GM18499 (cell line): Measurements from ENCODE around the gene XK.
"Not testable (repeated sequence)": the region's sequence is repeated elsewhere in the genome, so short reads cannot be mapped to it uniquely, and the experiment has no call there.

ENCODE experiments used
- ATAC-seq: cut with Tn5 transposase; IDR thresholded peaks from one replicate; pipeline ENCODE4 v1.9.1; 2021; ENCODE audit warnings: moderate number of reproducible peaks; ENCODE audit not compliant: insufficient read depth, unreplicated experiment

Gene XK, protein sequence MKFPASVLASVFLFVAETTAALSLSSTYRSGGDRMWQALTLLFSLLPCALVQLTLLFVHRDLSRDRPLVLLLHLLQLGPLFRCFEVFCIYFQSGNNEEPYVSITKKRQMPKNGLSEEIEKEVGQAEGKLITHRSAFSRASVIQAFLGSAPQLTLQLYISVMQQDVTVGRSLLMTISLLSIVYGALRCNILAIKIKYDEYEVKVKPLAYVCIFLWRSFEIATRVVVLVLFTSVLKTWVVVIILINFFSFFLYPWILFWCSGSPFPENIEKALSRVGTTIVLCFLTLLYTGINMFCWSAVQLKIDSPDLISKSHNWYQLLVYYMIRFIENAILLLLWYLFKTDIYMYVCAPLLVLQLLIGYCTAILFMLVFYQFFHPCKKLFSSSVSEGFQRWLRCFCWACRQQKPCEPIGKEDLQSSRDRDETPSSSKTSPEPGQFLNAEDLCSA

GRCh38 chrX:37685381-37686359 lies at the start of gene XK:
XK (plus strand) TSS chrX:37685791; CDS start chrX:37685962, 171 bp downstream.
- ATAC-seq: no peak

DNA sequence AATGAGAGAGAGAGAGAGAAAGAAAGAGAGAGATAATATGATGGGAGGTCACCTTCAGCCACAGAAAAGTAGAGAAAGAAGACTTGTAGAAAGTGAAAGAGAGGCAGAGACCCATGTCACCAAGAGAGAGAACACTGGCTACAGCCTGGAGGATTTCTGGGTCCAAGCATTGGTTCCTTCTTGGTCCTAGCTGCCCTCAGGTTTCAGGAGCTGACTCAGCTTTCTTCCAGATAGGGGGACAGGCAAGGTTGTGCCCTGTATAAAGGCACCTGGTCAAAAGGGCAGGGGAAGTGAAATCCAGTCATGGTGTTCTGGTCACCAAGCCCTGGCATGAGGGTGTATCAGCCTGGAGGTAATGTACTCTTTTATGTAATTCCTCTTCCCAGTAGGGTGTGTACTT lies 47.5 kb upstream of the XK start:
- ATAC-seq: no peak

DNA sequence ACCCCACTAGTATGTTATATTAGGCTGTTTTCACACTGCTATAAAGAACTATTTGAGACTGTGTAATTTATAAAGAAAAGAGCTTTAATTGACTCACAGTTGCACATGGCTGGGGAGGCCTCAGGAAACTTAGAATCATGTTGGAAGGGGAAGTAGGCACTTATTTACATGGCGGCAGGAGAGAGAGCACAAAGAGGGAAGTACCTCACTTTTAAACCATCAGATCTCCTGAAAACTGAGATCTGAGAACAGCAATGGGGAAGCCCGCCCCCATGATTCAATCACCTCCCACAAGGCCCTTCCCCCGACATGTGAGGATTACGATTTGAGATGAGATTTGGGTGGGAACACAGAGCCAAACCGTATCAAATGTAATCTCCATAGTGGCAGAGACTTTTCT lies 45.4 kb upstream of the XK start:
- ATAC-seq: no peak

- ATAC-seq: no peak
Measured at GRCh38 chrX:37641859-37642258, 43.7 kb upstream of the XK start.

- ATAC-seq: no peak
Measured at GRCh38 chrX:37644381-37645305, 40.9 kb upstream of the XK start.

GRCh38 chrX:37646254-37646653 lies 39.3 kb upstream of the XK start:
- no peak for ATAC-seq

GRCh38 chrX:37650879-37651278 lies 34.7 kb upstream of the XK start:
- not testable (repeated sequence) for ATAC-seq

GRCh38 chrX:37651921-37652452 lies 33.6 kb upstream of the XK start:
- no peak for ATAC-seq

DNA sequence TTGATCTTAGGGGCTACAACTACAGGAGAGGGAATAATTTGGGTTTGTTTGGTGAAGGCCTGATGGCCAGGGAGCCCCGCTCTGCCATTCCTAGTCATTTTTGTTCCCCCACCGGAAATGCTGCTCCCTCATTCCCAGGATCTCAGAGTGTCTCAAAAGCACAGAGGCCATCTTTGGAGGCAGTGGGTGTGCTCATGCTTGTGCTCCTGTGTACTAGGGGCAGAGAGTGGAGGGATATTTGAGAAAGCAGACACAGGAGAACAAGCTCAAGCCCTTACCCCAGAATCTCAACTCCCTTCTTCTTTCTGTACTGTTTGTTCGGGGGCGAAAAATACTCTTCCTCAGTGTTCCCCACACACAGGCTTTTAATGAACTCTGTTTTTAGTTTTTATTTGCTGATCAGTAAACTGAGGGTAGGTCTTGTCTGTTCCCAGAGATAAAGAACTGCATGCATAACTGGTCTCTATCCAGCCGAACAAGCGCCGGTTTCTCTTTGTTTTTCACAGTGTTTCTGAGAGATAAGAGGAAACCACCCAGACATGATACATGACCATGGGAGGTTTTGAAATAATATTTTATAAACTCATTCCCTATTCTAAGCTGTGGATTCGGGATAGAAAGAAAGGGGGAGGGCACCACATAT lies 32.9 kb upstream of the XK start:
- no peak for ATAC-seq

GRCh38 chrX:37653397-37654085 lies 32.0 kb upstream of the XK start:
- no peak for ATAC-seq

- no peak for ATAC-seq
Measured at GRCh38 chrX:37658343-37659030, 27.1 kb upstream of the XK start.

GRCh38 chrX:37659047-37659446 lies 26.5 kb upstream of the XK start:
- no peak for ATAC-seq

- ATAC-seq: no peak
Measured at GRCh38 chrX:37662181-37662580, 23.4 kb upstream of the XK start.

GRCh38 chrX:37666516-37666915 lies 19.1 kb upstream of the XK start:
- no peak for ATAC-seq

GRCh38 chrX:37667141-37667540 lies 18.4 kb upstream of the XK start:
- no peak for ATAC-seq

- ATAC-seq: no peak
Measured at GRCh38 chrX:37672563-37672962, 13.0 kb upstream of the XK start.

DNA sequence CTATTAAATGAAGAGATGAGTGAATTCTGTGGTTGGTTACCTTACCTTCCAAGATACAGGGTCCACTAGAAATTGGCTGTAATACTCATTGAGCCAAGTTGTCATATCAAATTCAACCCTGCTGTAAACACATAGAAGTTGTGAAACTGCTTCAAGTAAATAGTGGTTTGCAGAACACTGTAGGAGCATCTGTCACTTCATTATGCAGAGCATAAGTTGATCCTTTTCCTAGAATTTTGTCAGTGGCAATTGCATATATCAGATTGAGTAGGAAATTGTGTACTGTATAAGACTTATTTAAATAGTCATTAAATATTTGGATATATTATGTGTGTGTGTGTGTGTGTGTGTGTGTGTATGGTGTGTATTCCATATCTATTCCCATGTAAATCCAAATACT lies 8.8 kb upstream of the XK start:
- no peak for ATAC-seq

- ATAC-seq: no peak
Measured at GRCh38 chrX:37677243-37677642, 8.3 kb upstream of the XK start.
